ENCODE measurements around the gene DNAJB14. TPM values are rescaled to one million over a fixed set of nuclear protein-coding genes. Genes with fewer than 3 reads are reported as not detected.

The DNAJB14 gene
- total RNA-seq, 4 donors from 2014 or later: 37.3 to 116 (median 44.2) TPM

DNA sequence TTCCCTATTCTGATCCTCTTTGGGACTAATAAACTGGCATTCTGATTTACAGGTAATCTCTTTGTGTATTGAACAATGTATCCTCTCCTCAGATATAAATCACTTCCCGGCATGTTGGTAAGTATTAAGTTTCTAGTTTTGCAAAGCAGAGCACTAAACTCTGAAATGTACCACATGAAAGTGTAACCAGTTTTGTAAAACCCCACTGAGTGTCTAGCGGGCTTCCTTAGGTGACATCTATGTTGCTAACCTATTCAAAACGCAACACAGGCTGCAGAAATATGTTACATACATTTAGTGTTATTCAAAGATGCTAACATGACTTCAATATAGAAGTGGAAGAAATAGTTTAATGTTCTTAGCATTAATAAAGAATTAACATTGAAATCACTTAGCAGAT lies 25.2 kb downstream of the DNAJB14 start:
- peaks cover 0 to 7% (median 0%) of the 10 kb centered on the region in 3 donors for H3K9me3 ChIP-seq
- no peaks in the 10 kb centered on the region for H3K27me3 ChIP-seq
- peaks cover 2 to 65% of the 10 kb centered on the region in 2 donors for H3K36me3 ChIP-seq
- no peak overlapping the region for H3K27ac ChIP-seq
- H3K4me3 ChIP-seq: no peak overlapping the region
- 90 to 92% methylated on average over 3 of the region's 3 CpGs for WGBS, 2 donors (ENCODE audit: low coverage in 1 of 2)
- no peak for ATAC-seq
- no peaks in the 10 kb centered on the region for H3K4me1 ChIP-seq
- TF ChIP-seq, protein P1, sequence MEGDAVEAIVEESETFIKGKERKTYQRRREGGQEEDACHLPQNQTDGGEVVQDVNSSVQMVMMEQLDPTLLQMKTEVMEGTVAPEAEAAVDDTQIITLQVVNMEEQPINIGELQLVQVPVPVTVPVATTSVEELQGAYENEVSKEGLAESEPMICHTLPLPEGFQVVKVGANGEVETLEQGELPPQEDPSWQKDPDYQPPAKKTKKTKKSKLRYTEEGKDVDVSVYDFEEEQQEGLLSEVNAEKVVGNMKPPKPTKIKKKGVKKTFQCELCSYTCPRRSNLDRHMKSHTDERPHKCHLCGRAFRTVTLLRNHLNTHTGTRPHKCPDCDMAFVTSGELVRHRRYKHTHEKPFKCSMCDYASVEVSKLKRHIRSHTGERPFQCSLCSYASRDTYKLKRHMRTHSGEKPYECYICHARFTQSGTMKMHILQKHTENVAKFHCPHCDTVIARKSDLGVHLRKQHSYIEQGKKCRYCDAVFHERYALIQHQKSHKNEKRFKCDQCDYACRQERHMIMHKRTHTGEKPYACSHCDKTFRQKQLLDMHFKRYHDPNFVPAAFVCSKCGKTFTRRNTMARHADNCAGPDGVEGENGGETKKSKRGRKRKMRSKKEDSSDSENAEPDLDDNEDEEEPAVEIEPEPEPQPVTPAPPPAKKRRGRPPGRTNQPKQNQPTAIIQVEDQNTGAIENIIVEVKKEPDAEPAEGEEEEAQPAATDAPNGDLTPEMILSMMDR (IDR thresholded peaks at IDR 0.05): no peak
- TF ChIP-seq POLR2AphosphoS5 (IDR thresholded peaks at IDR 0.05): no peak
- TF ChIP-seq POLR2A (IDR thresholded peaks at IDR 0.05): no peak
- no peak for TF ChIP-seq EP300 (IDR thresholded peaks at IDR 0.05)

DNA sequence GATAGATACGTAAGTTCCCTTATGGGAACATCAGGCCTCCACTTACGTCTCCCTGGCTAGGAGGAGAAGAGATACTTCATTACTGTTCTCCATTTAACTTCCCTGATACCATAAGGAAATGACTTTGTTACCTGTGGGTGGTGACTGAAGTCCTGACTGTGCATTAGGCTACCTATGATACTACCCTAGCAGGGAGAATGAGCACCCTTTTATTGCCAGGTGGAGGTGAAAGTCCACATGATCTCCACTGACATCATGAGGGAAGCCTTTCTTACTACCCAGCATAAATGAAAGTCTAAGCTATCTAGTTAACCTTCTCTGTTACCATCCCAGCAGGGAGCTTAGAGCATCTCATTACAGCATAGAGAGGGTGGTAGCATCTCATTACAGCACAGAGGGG lies 27.8 kb downstream of the DNAJB14 start:
- no peak overlapping the region for H3K27ac ChIP-seq
- H3K9me3 ChIP-seq: peaks cover 0 to 7% (median 0%) of the 10 kb centered on the region in 3 donors
- TF ChIP-seq POLR2AphosphoS5 (IDR thresholded peaks at IDR 0.05) (no peak), POLR2A (IDR thresholded peaks at IDR 0.05) (no peak), EP300 (IDR thresholded peaks at IDR 0.05) (no peak)
- TF ChIP-seq, protein P1 (IDR thresholded peaks at IDR 0.05): no peak
- H3K27me3 ChIP-seq: no peaks in the 10 kb centered on the region
- H3K4me3 ChIP-seq: no peak overlapping the region
- H3K36me3 ChIP-seq: peaks cover 2 to 67% of the 10 kb centered on the region in 2 donors
- WGBS, 2 donors (ENCODE audit: low coverage in 1 of 2): 100% methylated on average over 2 of the region's 2 CpGs; no CpG with 5 or more reads in 1 of the 2 donors
- H3K4me1 ChIP-seq: no peaks in the 10 kb centered on the region
- no peak for ATAC-seq

DNA sequence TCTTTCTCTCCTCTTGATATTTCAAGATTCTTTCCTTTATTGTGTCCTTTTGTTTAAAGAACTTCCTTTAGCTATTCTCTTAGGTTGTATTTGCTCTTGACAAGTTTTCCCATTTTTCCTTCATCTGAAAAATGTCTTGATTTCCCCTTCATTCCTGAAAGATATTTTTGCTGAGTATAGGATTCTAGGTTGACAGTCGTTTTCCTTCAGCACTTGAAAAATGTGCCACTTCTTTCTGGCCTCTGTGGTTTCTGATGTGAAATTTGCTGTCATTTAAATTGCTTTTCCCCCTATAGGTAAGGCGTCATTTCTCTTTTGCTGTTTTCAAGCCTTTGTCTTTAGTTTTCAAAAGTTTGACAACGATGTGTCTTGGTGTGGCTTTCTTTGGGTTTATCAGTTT lies 28.8 kb downstream of the DNAJB14 start:
- Histone ChIP-seq H3K36me3 (peaks cover 2 to 58% of the 10 kb centered on the region in 2 donors), H3K27me3 (no peaks in the 10 kb centered on the region), H3K4me1 (no peaks in the 10 kb centered on the region), H3K27ac (no peak overlapping the region), H3K4me3 (no peak overlapping the region), H3K9me3 (peaks cover 0 to 7% (median 0%) of the 10 kb centered on the region in 3 donors)
- 82 to 99% methylated on average over 2 to 3 of the region's 3 CpGs for WGBS, 2 donors (ENCODE audit: low coverage in 1 of 2)
- no peak for ATAC-seq
- TF ChIP-seq EP300 (IDR thresholded peaks at IDR 0.05): no peak
- no peak for TF ChIP-seq POLR2A (IDR thresholded peaks at IDR 0.05)
- no peak for TF ChIP-seq POLR2AphosphoS5 (IDR thresholded peaks at IDR 0.05)
- TF ChIP-seq, protein P1 (IDR thresholded peaks at IDR 0.05): no peak

DNA sequence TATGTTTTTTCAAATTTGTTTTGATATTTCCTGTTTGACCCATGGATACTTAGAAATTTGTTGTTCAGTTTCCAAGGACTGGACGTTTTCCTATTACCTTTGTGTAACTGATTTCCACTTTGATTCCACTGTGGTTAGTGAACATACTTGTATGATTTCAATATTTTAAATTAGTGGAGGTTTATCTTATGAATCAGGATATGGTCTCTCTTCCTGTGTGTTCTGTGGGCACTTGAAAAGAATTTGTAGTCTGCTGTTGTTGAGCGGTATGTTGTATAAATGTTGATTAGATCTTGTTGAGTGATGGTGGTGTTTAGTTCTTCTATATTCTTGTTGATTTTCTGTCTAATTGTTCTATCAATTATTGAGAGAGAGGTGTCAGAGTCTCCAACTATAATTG lies 31.0 kb downstream of the DNAJB14 start:
- no peak for TF ChIP-seq EP300 (IDR thresholded peaks at IDR 0.05)
- no peak for TF ChIP-seq POLR2A (IDR thresholded peaks at IDR 0.05)
- TF ChIP-seq, protein P1 (IDR thresholded peaks at IDR 0.05): no peak
- no peak for TF ChIP-seq POLR2AphosphoS5 (IDR thresholded peaks at IDR 0.05)
- H3K9me3 ChIP-seq: peaks cover 0 to 7% (median 0%) of the 10 kb centered on the region in 3 donors
- peaks cover 2 to 40% of the 10 kb centered on the region in 2 donors for H3K36me3 ChIP-seq
- H3K4me3 ChIP-seq: no peak overlapping the region
- no peaks in the 10 kb centered on the region for H3K27me3 ChIP-seq
- no peak for ATAC-seq
- WGBS, 2 donors (ENCODE audit: low coverage in 1 of 2): 85 to 87% methylated on average over 1 to 2 of the region's 2 CpGs
- H3K27ac ChIP-seq: no peak overlapping the region
- H3K4me1 ChIP-seq: no peaks in the 10 kb centered on the region

DNA sequence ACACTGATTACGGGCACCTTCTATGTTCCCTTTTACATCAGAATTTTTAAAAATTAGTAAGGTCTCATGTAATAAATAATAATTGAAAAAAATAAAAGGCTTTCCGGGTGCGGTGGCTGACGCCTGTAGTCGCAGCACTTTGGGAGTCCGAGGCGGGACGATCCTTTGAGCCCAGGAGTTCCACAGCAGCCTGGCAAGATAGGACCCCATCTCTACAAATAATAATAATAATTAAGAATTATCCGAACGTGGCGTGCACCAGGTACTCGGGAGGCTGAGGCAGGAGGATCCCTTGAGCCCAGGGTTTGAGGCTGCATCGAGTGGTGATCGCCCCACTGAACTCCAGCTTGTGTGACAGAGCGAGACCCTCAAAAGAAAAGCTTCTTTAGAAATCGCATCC lies 51.4 kb downstream of the DNAJB14 start:
- ATAC-seq: no peak
- H3K27me3 ChIP-seq: no peaks in the 10 kb centered on the region
- H3K4me1 ChIP-seq: peaks cover 3 to 49% (median 5%) of the 10 kb centered on the region in 3 donors
- H3K9me3 ChIP-seq: no peaks in the 10 kb centered on the region
- H3K36me3 ChIP-seq: peaks cover 0 to 2% of the 10 kb centered on the region in 2 donors
- 88 to 95% methylated on average over 8 to 16 of the region's 16 CpGs for WGBS, 2 donors (ENCODE audit: low coverage in 1 of 2)
- H3K27ac ChIP-seq: peak overlapping the region in 3 of 4 donors; percentile 86 to 89 (median 87)
- peak overlapping the region; percentile 67 to 82 for H3K4me3 ChIP-seq
- TF ChIP-seq POLR2A (IDR thresholded peaks at IDR 0.05): no peak
- TF ChIP-seq, protein P1 (IDR thresholded peaks at IDR 0.05): no peak
- no peak for TF ChIP-seq POLR2AphosphoS5 (IDR thresholded peaks at IDR 0.05)
- no peak for TF ChIP-seq EP300 (IDR thresholded peaks at IDR 0.05)
